H9 (cell line): Measurements from ENCODE around the gene INSC. TPM values are rescaled to one million over a fixed set of nuclear protein-coding genes. Genes with fewer than 3 reads are reported as not detected.

Source experiments
- DNase-seq: peaks from one replicate; pipeline ENCODE4 v3.0.0-alpha.2; 2017
- H2AFZ ChIP-seq: one replicate; pipeline ENCODE4 v1.6.1; 2013; ENCODE audit warnings: mild to moderate bottlenecking, low read length, control low read depth, moderate library complexity
- H2AK5ac ChIP-seq: 2 replicates; pipeline ENCODE4 v1.6.1; 2013; ENCODE audit warnings: low read length, control low read depth, mixed read lengths; ENCODE audit not compliant: insufficient read length
- H2BK120ac ChIP-seq: one replicate; pipeline ENCODE4 v1.6.1; 2013; ENCODE audit warnings: low read depth, mild to moderate bottlenecking, low read length, control low read depth, inconsistent platforms; ENCODE audit not compliant: poor library complexity, severe bottlenecking
- H2BK12ac ChIP-seq: 2 replicates; pipeline ENCODE4 v1.6.1; 2013; ENCODE audit warnings: low read length, control low read depth, mixed read lengths, low read depth; ENCODE audit not compliant: insufficient read length
- H2BK15ac ChIP-seq: 2 replicates; pipeline ENCODE4 v1.6.1; 2013; ENCODE audit warnings: low read depth, low read length, control low read depth
- H2BK20ac ChIP-seq: one replicate; pipeline ENCODE4 v1.6.1; 2013; ENCODE audit warnings: low read depth, mild to moderate bottlenecking, low read length, control low read depth, inconsistent platforms; ENCODE audit not compliant: poor library complexity, severe bottlenecking
- H2BK5ac ChIP-seq: 2 replicates; pipeline ENCODE4 v1.6.1; 2013; ENCODE audit warnings: low read length, control low read depth, mixed read lengths; ENCODE audit not compliant: insufficient read length
- H3K14ac ChIP-seq: 2 replicates; pipeline ENCODE4 v1.6.1; 2013; ENCODE audit warnings: low read length, control low read depth; ENCODE audit not compliant: insufficient read depth
- H3K18ac ChIP-seq: 2 replicates; pipeline ENCODE4 v1.6.1; 2013; ENCODE audit warnings: low read depth, mild to moderate bottlenecking, mixed read lengths, low read length, control low read depth; ENCODE audit not compliant: insufficient read length
- H3K23ac ChIP-seq: 2 replicates; pipeline ENCODE4 v1.6.1; 2013; ENCODE audit warnings: low read length, control low read depth, mixed read lengths, low read depth; ENCODE audit not compliant: insufficient read length
- H3K23me2 ChIP-seq: 2 replicates; pipeline ENCODE4 v1.6.1; 2013; ENCODE audit warnings: low read depth, mild to moderate bottlenecking, mixed read lengths, low read length, control low read depth; ENCODE audit not compliant: insufficient read length, poor library complexity, severe bottlenecking
- H3K27ac ChIP-seq: 2 replicates; pipeline ENCODE4 v1.5.1; 2013; ENCODE audit warnings: low read length, control low read depth, mixed read lengths, low read depth; ENCODE audit not compliant: insufficient read length
- H3K27me3 ChIP-seq: 2 replicates; pipeline ENCODE4 v1.6.1; 2013; ENCODE audit warnings: low read length, control low read depth, inconsistent platforms; ENCODE audit not compliant: insufficient read depth
- H3K4ac ChIP-seq: 2 replicates; pipeline ENCODE4 v1.6.1; 2013; ENCODE audit warnings: low read depth, mild to moderate bottlenecking, control low read depth, inconsistent platforms, low read length, moderate library complexity
- H3K4me1 ChIP-seq: 2 replicates; pipeline ENCODE4 v1.6.1; 2013; ENCODE audit warnings: low read length, control low read depth, inconsistent platforms; ENCODE audit not compliant: insufficient read depth
- H3K4me2 ChIP-seq: 2 replicates; pipeline ENCODE4 v1.6.1; 2013; ENCODE audit warnings: low read length, control low read depth, mixed read lengths; ENCODE audit not compliant: insufficient read length, insufficient read depth
- H3K56ac ChIP-seq: 2 replicates; pipeline ENCODE4 v1.6.1; 2013; ENCODE audit warnings: low read depth, mild to moderate bottlenecking, mixed read lengths, low read length, control low read depth; ENCODE audit not compliant: insufficient read length
- H3K79me1 ChIP-seq: 2 replicates; pipeline ENCODE4 v1.6.1; 2013; ENCODE audit warnings: low read depth, mild to moderate bottlenecking, moderate library complexity, low read length, control low read depth, inconsistent platforms; ENCODE audit not compliant: insufficient read depth, poor library complexity, severe bottlenecking
- H3K79me2 ChIP-seq: 2 replicates; pipeline ENCODE4 v1.6.1; 2013; ENCODE audit warnings: low read length, control low read depth, inconsistent platforms; ENCODE audit not compliant: insufficient read depth
- H3K9ac ChIP-seq: 2 replicates; pipeline ENCODE4 v1.6.1; 2013; ENCODE audit warnings: low read length, control low read depth, mixed read lengths; ENCODE audit not compliant: insufficient read length; ENCODE audit errors: extremely low read depth
- H3K9me3 ChIP-seq: one replicate; pipeline ENCODE4 v1.6.1; 2013; ENCODE audit warnings: low read depth, low read length, inconsistent platforms; ENCODE audit not compliant: control insufficient read depth
- H3T11ph ChIP-seq: one replicate; pipeline ENCODE4 v1.6.1; 2013; ENCODE audit warnings: mild to moderate bottlenecking, low read length, control low read depth, inconsistent platforms
- H4K20me1 ChIP-seq: one replicate; pipeline ENCODE4 v1.6.1; 2013; ENCODE audit not compliant: control insufficient read depth, insufficient read length, insufficient read depth
- H4K5ac ChIP-seq: 2 replicates; pipeline ENCODE4 v1.6.1; 2013; ENCODE audit warnings: low read depth, mild to moderate bottlenecking, mixed read lengths, low read length, control low read depth; ENCODE audit not compliant: insufficient read length
- H4K8ac ChIP-seq: replicated peaks from 2 replicates; pipeline ENCODE4 v1.6.1; 2013; ENCODE audit warnings: low read length, control low read depth, mixed read lengths, low read depth; ENCODE audit not compliant: insufficient read length
- H4K91ac ChIP-seq: 2 replicates; pipeline ENCODE4 v1.6.1; 2013; ENCODE audit warnings: low read depth, mild to moderate bottlenecking, moderate library complexity, mixed read lengths, low read length, control low read depth; ENCODE audit not compliant: insufficient read length
- H3K27ac Mint-ChIP-seq, 3 experiments: 2 replicates in 2 of 3; 3 replicates in 1 of 3; pipeline ENCODE4 v1.8.0; 2020 to 2021; ENCODE audit warnings: mixed read lengths in 3 of 3, mild to moderate bottlenecking in 1 of 3, moderate library complexity in 1 of 3
- H3K27me3 Mint-ChIP-seq: 2 replicates; pipeline ENCODE4 v1.8.0; 2021; ENCODE audit warnings: low read depth, mild to moderate bottlenecking, moderate library complexity, mixed read lengths
- H3K36me3 Mint-ChIP-seq, 3 experiments: 2 replicates in 2 of 3; 3 replicates in 1 of 3; pipeline ENCODE4 v1.8.0; 2020 to 2021; ENCODE audit warnings: low read depth in 3 of 3, mixed read lengths in 3 of 3; ENCODE audit not compliant: insufficient read depth in 1 of 3
- H3K4me1 Mint-ChIP-seq, 2 experiments: 2 replicates each; pipeline ENCODE4 v1.8.0; 2020; ENCODE audit warnings: mixed read lengths in 2 of 2
- H3K4me3 Mint-ChIP-seq, 2 experiments: 2 replicates in 1 of 2; 3 replicates in 1 of 2; pipeline ENCODE4 v1.8.0; 2020 to 2021; ENCODE audit warnings: mild to moderate bottlenecking in 2 of 2, mixed read lengths in 2 of 2, moderate library complexity in 1 of 2
- H3K9me3 Mint-ChIP-seq, 2 experiments: 2 replicates in 1 of 2; 3 replicates in 1 of 2; pipeline ENCODE4 v1.8.0; 2020; ENCODE audit warnings: mild to moderate bottlenecking in 2 of 2, mixed read lengths in 2 of 2, moderate library complexity in 1 of 2
- CTCF ChIP-seq: fragments of 200-600 bp; sonication (generic); conservative IDR thresholded peaks from 3 replicates; pipeline ENCODE4 v1.8.0; 2021; ENCODE audit warnings: antibody characterized with exemption, mild to moderate bottlenecking
- WGBS: extraction: QIAGEN DNeasy Blood & Tissue Kit; methylation state at CpG from one replicate; pipeline ENCODE4 v1.1.7; 2013; ENCODE audit warnings: missing lambda C conversion rate, low lambda C conversion rate, mixed read lengths; ENCODE audit not compliant: insufficient read length; ENCODE audit errors: extremely low coverage; 5-methylcytosine and 5-hydroxymethylcytosine counted together
- total RNA-seq: library from RNA; stranded (reverse); gene quantifications from 2 replicates; pipeline ENCODE4 v1.2.1, GENCODE V29; 2021

The INSC gene
- total RNA-seq, 1 experiment from 2014 or later: not detected

DNA sequence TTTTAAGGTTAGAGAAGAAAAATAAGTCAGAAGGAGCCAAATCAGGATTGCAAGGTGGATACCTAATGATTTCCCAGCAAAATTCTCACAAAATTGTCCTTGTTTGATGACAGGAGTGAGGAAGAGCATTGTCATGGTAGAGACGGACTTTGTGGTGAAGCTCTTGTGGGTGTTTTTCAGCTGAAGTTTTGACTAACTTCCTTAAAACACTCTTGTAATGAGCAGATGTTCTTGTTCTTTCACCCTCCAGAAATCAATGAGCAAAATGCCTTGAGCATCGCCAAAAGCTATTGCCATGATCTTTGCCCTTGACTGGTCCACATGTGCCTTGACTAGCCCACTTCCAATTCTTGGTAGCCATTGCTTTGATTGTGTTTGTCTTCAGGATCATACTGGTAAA is 21.3 kb upstream of the INSC start:
- WGBS: no CpG with 5 or more reads among the region's 2 CpGs
- H3K4me3 Mint-ChIP-seq: no peak overlapping the region
- H3K36me3 Mint-ChIP-seq: no peaks in the 10 kb centered on the region
- H2AK5ac ChIP-seq: no peak overlapping the region
- no peaks in the 10 kb centered on the region for H3K27me3 ChIP-seq
- H2BK120ac ChIP-seq: no peak overlapping the region
- H2BK12ac ChIP-seq: no peak overlapping the region
- H2BK20ac ChIP-seq: no peak overlapping the region
- H3K14ac ChIP-seq: no peak overlapping the region
- H3K4me2 ChIP-seq: no peak overlapping the region
- H2BK5ac ChIP-seq: no peak overlapping the region
- H3K23ac ChIP-seq: no peak overlapping the region
- no peak overlapping the region for H4K5ac ChIP-seq
- H3K27me3 Mint-ChIP-seq: no peaks in the 10 kb centered on the region
- H4K8ac ChIP-seq: no peak overlapping the region
- DNase-seq: no peak
- no peak overlapping the region for H3K4ac ChIP-seq
- no peak for TF ChIP-seq CTCF
- peaks cover 3% of the 10 kb centered on the region; the same call in 1 of the 2 replicates for H3K4me1 ChIP-seq
- H4K20me1 ChIP-seq: no peaks in the 10 kb centered on the region
- no peak overlapping the region for H3K27ac ChIP-seq
- H4K91ac ChIP-seq: no peak overlapping the region
- H3K18ac ChIP-seq: no peak overlapping the region
- no peaks in the 10 kb centered on the region for H3K79me2 ChIP-seq
- no peak overlapping the region for H3T11ph ChIP-seq
- H3K9me3 Mint-ChIP-seq: peaks cover 2% of the 10 kb centered on the region in 2 experiments; a peak in 2 of 5 replicates
- no peak overlapping the region; a peak in 1 of 7 replicates for H3K27ac Mint-ChIP-seq
- no peaks in the 10 kb centered on the region for H3K9me3 ChIP-seq
- H3K56ac ChIP-seq: no peak overlapping the region
- H3K23me2 ChIP-seq: no peaks in the 10 kb centered on the region
- no peaks in the 10 kb centered on the region for H3K4me1 Mint-ChIP-seq
- no peaks in the 10 kb centered on the region for H3K79me1 ChIP-seq
- no peak overlapping the region for H2BK15ac ChIP-seq
- no peak overlapping the region for H2AFZ ChIP-seq
- no peak overlapping the region for H3K9ac ChIP-seq
